ENCODE results near the gene CLDN15. TPM values are rescaled to one million over a fixed set of nuclear protein-coding genes. Genes with fewer than 3 reads are reported as not detected.

The CLDN15 gene
- total RNA-seq, 1 experiment from 2014 or later, result 9.7 TPM

DNA sequence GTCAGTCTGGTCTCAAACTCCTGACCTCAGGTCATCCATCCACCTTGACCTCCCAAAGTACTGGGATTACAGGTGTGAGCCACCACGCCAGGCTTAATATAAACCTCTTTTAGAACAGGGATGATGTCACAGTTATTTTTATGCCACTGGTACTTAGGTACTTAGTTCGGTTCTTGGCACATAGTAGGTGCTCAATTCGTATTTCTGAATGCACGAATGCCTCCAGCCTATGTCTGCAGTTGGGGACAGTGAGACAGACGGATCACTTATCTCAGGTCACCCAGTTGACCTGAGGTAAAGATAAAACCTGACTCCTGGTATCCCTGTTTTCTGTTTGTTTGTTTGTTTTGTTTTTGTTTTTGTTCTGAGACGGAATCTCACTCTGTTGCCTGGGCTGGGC, 51.4 kb downstream of the CLDN15 start:
- no peak overlapping the region for H4K5ac ChIP-seq (ENCODE audit: insufficient read length, low read depth, low read length)
- H3K79me2 ChIP-seq (ENCODE audit: insufficient read depth, low read length), result no peaks in the 10 kb centered on the region
- H3K4me2 ChIP-seq (ENCODE audit: insufficient read depth, insufficient read length, low read length), result no peak overlapping the region
- H4K20me1 ChIP-seq (ENCODE audit: control insufficient read depth, insufficient read depth, insufficient read length), result no peaks in the 10 kb centered on the region
- no peak overlapping the region for H3K4ac ChIP-seq (ENCODE audit: low read depth, low read length)
- Mint-ChIP-seq H3K4me1 (peaks cover 7 to 8% of the 10 kb centered on the region in 2 experiments), H3K27ac (no peak overlapping the region), H3K4me3 (no peak overlapping the region), H3K36me3 (ENCODE audit: insufficient read depth in 1 of 3, low read depth in 3 of 3) (no peaks in the 10 kb centered on the region), H3K9me3 (no peaks in the 10 kb centered on the region), H3K27me3 (ENCODE audit: low read depth) (peaks cover 17% of the 10 kb centered on the region)
- no peak overlapping the region for H2BK5ac ChIP-seq (ENCODE audit: insufficient read length, low read length)
- no peaks in the 10 kb centered on the region for H3K27me3 ChIP-seq (ENCODE audit: insufficient read depth, low read length)
- H3K23me2 ChIP-seq (ENCODE audit: insufficient read length, low read depth, low read length, poor library complexity, severe bottlenecking), result peaks cover 2% of the 10 kb centered on the region
- no peaks in the 10 kb centered on the region; the same call in 1 of the 2 replicates for H3K4me1 ChIP-seq (ENCODE audit: insufficient read depth, low read length)
- H2AK5ac ChIP-seq (ENCODE audit: insufficient read length, low read length), result no peak overlapping the region
- no peak for DNase-seq
- no peaks in the 10 kb centered on the region for H3K79me1 ChIP-seq (ENCODE audit: insufficient read depth, low read depth, low read length, poor library complexity, severe bottlenecking)
- H3K23ac ChIP-seq (ENCODE audit: insufficient read length, low read depth, low read length), result no peak overlapping the region
- no peak overlapping the region for H4K91ac ChIP-seq (ENCODE audit: insufficient read length, low read depth, low read length)
- no peak overlapping the region for H3T11ph ChIP-seq (ENCODE audit: low read length)
- no peaks in the 10 kb centered on the region for H3K9me3 ChIP-seq (ENCODE audit: control insufficient read depth, low read depth, low read length)
- no peak overlapping the region for H3K56ac ChIP-seq (ENCODE audit: insufficient read length, low read depth, low read length)
- no CpG with 5 or more reads among the region's 6 CpGs for WGBS (ENCODE audit: extremely low coverage, insufficient read length, low lambda C conversion rate)
- no peak overlapping the region for H2BK12ac ChIP-seq (ENCODE audit: insufficient read length, low read depth, low read length)
- no peak overlapping the region for H3K9ac ChIP-seq (ENCODE audit: extremely low read depth, insufficient read length, low read length)
- no peak overlapping the region for H3K18ac ChIP-seq (ENCODE audit: insufficient read length, low read depth, low read length)
- H2BK120ac ChIP-seq (ENCODE audit: low read depth, low read length, poor library complexity, severe bottlenecking), result no peak overlapping the region
- H2BK15ac ChIP-seq (ENCODE audit: low read depth, low read length), result no peak overlapping the region
- TF ChIP-seq CTCF (conservative IDR thresholded peaks at IDR 0.05), result no peak
- H2BK20ac ChIP-seq (ENCODE audit: low read depth, low read length, poor library complexity, severe bottlenecking), result no peak overlapping the region
- no peak overlapping the region for H3K14ac ChIP-seq (ENCODE audit: insufficient read depth, low read length)
- no peak overlapping the region for H4K8ac ChIP-seq (replicated peaks; ENCODE audit: insufficient read length, low read depth, low read length)
- no peak overlapping the region for H3K27ac ChIP-seq (ENCODE audit: insufficient read length, low read depth, low read length)
- H2AFZ ChIP-seq (ENCODE audit: low read length), result no peak overlapping the region

Data from H9 (cell line).